Measurements from ENCODE around the gene LAMP5.

The LAMP5 gene

DNA sequence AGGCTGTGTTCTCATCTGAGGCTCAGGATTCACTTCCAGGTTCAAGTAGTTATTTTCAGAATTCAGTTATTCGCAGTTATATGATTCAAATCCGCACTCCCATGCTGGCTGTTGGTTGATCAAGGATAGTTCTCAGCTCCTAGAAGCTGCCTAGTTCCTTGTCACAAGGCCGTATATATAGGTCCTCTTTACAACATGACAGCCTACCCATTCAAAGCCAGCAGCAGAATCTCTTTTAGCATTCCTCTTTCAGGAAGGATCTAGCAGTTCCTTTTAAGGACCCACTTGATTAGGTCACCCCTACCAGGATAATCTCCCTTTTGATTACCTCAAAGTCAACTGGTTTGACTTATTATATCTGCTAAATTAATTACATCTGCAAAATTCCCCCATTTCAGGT lies 23.8 kb upstream of the LAMP5 start:
- Histone ChIP-seq H3K27me3 (ENCODE audit: insufficient read depth, insufficient read length) (no peaks in the 10 kb centered on the region), H3K4me1 (ENCODE audit: insufficient read depth, insufficient read length) (no peaks in the 10 kb centered on the region), H3K9ac (ENCODE audit: insufficient read length, low read depth) (no peak overlapping the region), H3K36me3 (ENCODE audit: insufficient read depth, insufficient read length, low read length) (no peaks in the 10 kb centered on the region), H3K4me3 (ENCODE audit: insufficient read length, low read depth) (no peak overlapping the region), H3K9me3 (ENCODE audit: insufficient read depth, low read length) (no peaks in the 10 kb centered on the region)
- no peak for TF ChIP-seq YY1 (IDR thresholded peaks at IDR 0.05; ENCODE audit: insufficient read depth, insufficient read length)
- TF ChIP-seq SUZ12 (IDR thresholded peaks at IDR 0.05; ENCODE audit: extremely low read depth, insufficient read depth, insufficient read length): no peak
- TF ChIP-seq ZNF274 (IDR thresholded peaks at IDR 0.05; ENCODE audit: low read depth, low read length): no peak
- DNase-seq (ENCODE audit: low read depth, low spot score): no peak

GRCh38 chr20:9491324-9491723 lies 23.1 kb upstream of the LAMP5 start:
- Histone ChIP-seq H3K36me3 (ENCODE audit: insufficient read depth, insufficient read length, low read length) (no peaks in the 10 kb centered on the region), H3K9me3 (ENCODE audit: insufficient read depth, low read length) (no peaks in the 10 kb centered on the region), H3K9ac (ENCODE audit: insufficient read length, low read depth) (no peak overlapping the region), H3K4me3 (ENCODE audit: insufficient read length, low read depth) (no peak overlapping the region), H3K27me3 (ENCODE audit: insufficient read depth, insufficient read length) (no peaks in the 10 kb centered on the region), H3K4me1 (ENCODE audit: insufficient read depth, insufficient read length) (no peaks in the 10 kb centered on the region)
- DNase-seq (ENCODE audit: low read depth, low spot score): no peak
- no peak for TF ChIP-seq ZNF274 (IDR thresholded peaks at IDR 0.05; ENCODE audit: low read depth, low read length)
- TF ChIP-seq YY1 (IDR thresholded peaks at IDR 0.05; ENCODE audit: insufficient read depth, insufficient read length): no peak
- TF ChIP-seq SUZ12 (IDR thresholded peaks at IDR 0.05; ENCODE audit: extremely low read depth, insufficient read depth, insufficient read length): no peak

GRCh38 chr20:9492067-9492466 lies 22.3 kb upstream of the LAMP5 start:
- TF ChIP-seq YY1 (IDR thresholded peaks at IDR 0.05; ENCODE audit: insufficient read depth, insufficient read length): no peak
- no peak for TF ChIP-seq ZNF274 (IDR thresholded peaks at IDR 0.05; ENCODE audit: low read depth, low read length)
- TF ChIP-seq SUZ12 (IDR thresholded peaks at IDR 0.05; ENCODE audit: extremely low read depth, insufficient read depth, insufficient read length): no peak
- H3K4me3 ChIP-seq (ENCODE audit: insufficient read length, low read depth): no peak overlapping the region
- no peaks in the 10 kb centered on the region for H3K27me3 ChIP-seq (ENCODE audit: insufficient read depth, insufficient read length)
- H3K4me1 ChIP-seq (ENCODE audit: insufficient read depth, insufficient read length): no peaks in the 10 kb centered on the region
- H3K36me3 ChIP-seq (ENCODE audit: insufficient read depth, insufficient read length, low read length): no peaks in the 10 kb centered on the region
- no peak for DNase-seq (ENCODE audit: low read depth, low spot score)
- H3K9me3 ChIP-seq (ENCODE audit: insufficient read depth, low read length): no peaks in the 10 kb centered on the region
- H3K9ac ChIP-seq (ENCODE audit: insufficient read length, low read depth): no peak overlapping the region

DNA sequence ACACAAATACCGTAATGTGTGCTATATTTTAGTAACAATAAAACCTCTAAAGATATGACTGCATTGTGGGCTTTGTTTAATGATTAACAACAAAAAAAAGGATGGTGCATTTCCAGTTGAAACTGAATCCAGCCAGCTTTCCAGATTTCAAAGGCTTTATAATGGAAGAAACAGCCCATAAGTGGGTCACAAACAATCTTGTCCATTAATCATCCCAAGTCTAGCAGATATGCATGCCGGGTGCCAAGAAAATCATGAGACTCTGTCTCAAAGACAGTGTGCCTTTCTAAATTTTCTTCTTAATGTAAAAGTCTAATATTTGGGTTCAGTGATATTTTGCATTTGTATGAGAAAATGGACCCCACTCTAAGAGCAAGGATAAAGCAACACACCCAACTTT lies 20.6 kb upstream of the LAMP5 start:
- H3K27me3 ChIP-seq (ENCODE audit: insufficient read depth, insufficient read length): no peaks in the 10 kb centered on the region
- no peaks in the 10 kb centered on the region for H3K4me1 ChIP-seq (ENCODE audit: insufficient read depth, insufficient read length)
- H3K9me3 ChIP-seq (ENCODE audit: insufficient read depth, low read length): no peaks in the 10 kb centered on the region
- H3K4me3 ChIP-seq (ENCODE audit: insufficient read length, low read depth): no peak overlapping the region
- no peaks in the 10 kb centered on the region for H3K36me3 ChIP-seq (ENCODE audit: insufficient read depth, insufficient read length, low read length)
- H3K9ac ChIP-seq (ENCODE audit: insufficient read length, low read depth): no peak overlapping the region
- TF ChIP-seq YY1 (IDR thresholded peaks at IDR 0.05; ENCODE audit: insufficient read depth, insufficient read length) (no peak), ZNF274 (IDR thresholded peaks at IDR 0.05; ENCODE audit: low read depth, low read length) (no peak), SUZ12 (IDR thresholded peaks at IDR 0.05; ENCODE audit: extremely low read depth, insufficient read depth, insufficient read length) (no peak)
- DNase-seq (ENCODE audit: low read depth, low spot score): no peak

- H3K9ac ChIP-seq (ENCODE audit: insufficient read length, low read depth): no peak overlapping the region
- no peaks in the 10 kb centered on the region for H3K27me3 ChIP-seq (ENCODE audit: insufficient read depth, insufficient read length)
- H3K4me3 ChIP-seq (ENCODE audit: insufficient read length, low read depth): no peak overlapping the region
- no peak for DNase-seq (ENCODE audit: low read depth, low spot score)
- H3K4me1 ChIP-seq (ENCODE audit: insufficient read depth, insufficient read length): no peaks in the 10 kb centered on the region
- no peaks in the 10 kb centered on the region for H3K36me3 ChIP-seq (ENCODE audit: insufficient read depth, insufficient read length, low read length)
- no peak for TF ChIP-seq ZNF274 (IDR thresholded peaks at IDR 0.05; ENCODE audit: low read depth, low read length)
- TF ChIP-seq SUZ12 (IDR thresholded peaks at IDR 0.05; ENCODE audit: extremely low read depth, insufficient read depth, insufficient read length): no peak
- TF ChIP-seq YY1 (IDR thresholded peaks at IDR 0.05; ENCODE audit: insufficient read depth, insufficient read length): no peak
- no peaks in the 10 kb centered on the region for H3K9me3 ChIP-seq (ENCODE audit: insufficient read depth, low read length)
These were observed 18.7 kb upstream of the LAMP5 start for GRCh38 chr20:9495701-9496100.

- Histone ChIP-seq H3K36me3 (ENCODE audit: insufficient read depth, insufficient read length, low read length) (no peaks in the 10 kb centered on the region), H3K4me1 (ENCODE audit: insufficient read depth, insufficient read length) (no peaks in the 10 kb centered on the region), H3K9me3 (ENCODE audit: insufficient read depth, low read length) (no peaks in the 10 kb centered on the region), H3K27me3 (ENCODE audit: insufficient read depth, insufficient read length) (no peaks in the 10 kb centered on the region), H3K4me3 (ENCODE audit: insufficient read length, low read depth) (no peak overlapping the region), H3K9ac (ENCODE audit: insufficient read length, low read depth) (no peak overlapping the region)
- no peak for TF ChIP-seq ZNF274 (IDR thresholded peaks at IDR 0.05; ENCODE audit: low read depth, low read length)
- no peak for TF ChIP-seq SUZ12 (IDR thresholded peaks at IDR 0.05; ENCODE audit: extremely low read depth, insufficient read depth, insufficient read length)
- no peak for TF ChIP-seq YY1 (IDR thresholded peaks at IDR 0.05; ENCODE audit: insufficient read depth, insufficient read length)
- DNase-seq (ENCODE audit: low read depth, low spot score): no peak
These were observed 18.2 kb upstream of the LAMP5 start for GRCh38 chr20:9496155-9496554.

- Histone ChIP-seq H3K9me3 (ENCODE audit: insufficient read depth, low read length) (no peaks in the 10 kb centered on the region), H3K27me3 (ENCODE audit: insufficient read depth, insufficient read length) (no peaks in the 10 kb centered on the region), H3K36me3 (ENCODE audit: insufficient read depth, insufficient read length, low read length) (no peaks in the 10 kb centered on the region), H3K4me1 (ENCODE audit: insufficient read depth, insufficient read length) (no peaks in the 10 kb centered on the region), H3K4me3 (ENCODE audit: insufficient read length, low read depth) (no peak overlapping the region), H3K9ac (ENCODE audit: insufficient read length, low read depth) (no peak overlapping the region)
- TF ChIP-seq ZNF274 (IDR thresholded peaks at IDR 0.05; ENCODE audit: low read depth, low read length) (no peak), SUZ12 (IDR thresholded peaks at IDR 0.05; ENCODE audit: extremely low read depth, insufficient read depth, insufficient read length) (no peak), YY1 (IDR thresholded peaks at IDR 0.05; ENCODE audit: insufficient read depth, insufficient read length) (no peak)
- no peak for DNase-seq (ENCODE audit: low read depth, low spot score)
These were observed 16.1 kb upstream of the LAMP5 start for GRCh38 chr20:9498322-9498721.

Measured in NT2/D1 (cell line).